IMR-90 (cell line): ENCODE data around the gene C5orf63.

ENCODE experiments used
- CEBPB ChIP-seq: IDR thresholded peaks from 2 replicates; pipeline ENCODE4 v1.6.1; 2012; ENCODE audit warnings: low read depth, low read length, improper control_type of control experiment
- FOS ChIP-seq: fragments of 150-350 bp; IDR thresholded peaks from 2 replicates; pipeline ENCODE4 v1.6.1; 2016; ENCODE audit warnings: low read depth, low read length
- MAZ ChIP-seq: IDR thresholded peaks from 2 replicates; pipeline ENCODE4 v1.6.1; 2012; ENCODE audit warnings: low read depth, mild to moderate bottlenecking, low read length, improper control_type of control experiment, moderate library complexity, borderline replicate concordance
- NFE2L2 ChIP-seq: fragments of 150-350 bp; IDR thresholded peaks from 2 replicates; pipeline ENCODE4 v1.6.1; 2016; ENCODE audit warnings: low read depth, mild to moderate bottlenecking, low read length
- POLR2A ChIP-seq: IDR thresholded peaks from 2 replicates; pipeline ENCODE4 v1.6.1; 2012; ENCODE audit warnings: mild to moderate bottlenecking, low read depth, low read length
- RAD21 ChIP-seq: IDR thresholded peaks from 2 replicates; pipeline ENCODE4 v1.6.1; 2012; ENCODE audit warnings: low read length, improper control_type of control experiment
- RFX5 ChIP-seq: IDR thresholded peaks from 2 replicates; pipeline ENCODE4 v1.8.0; 2012; ENCODE audit warnings: low read depth, mild to moderate bottlenecking, low read length, moderate library complexity
- TF ChIP-seq, protein P1 (sequence below): conservative IDR thresholded peaks from 2 replicates; pipeline ENCODE4 v1.5.1; 2012; ENCODE audit warnings: mild to moderate bottlenecking, low read depth, low read length, improper control_type of control experiment

DNA sequence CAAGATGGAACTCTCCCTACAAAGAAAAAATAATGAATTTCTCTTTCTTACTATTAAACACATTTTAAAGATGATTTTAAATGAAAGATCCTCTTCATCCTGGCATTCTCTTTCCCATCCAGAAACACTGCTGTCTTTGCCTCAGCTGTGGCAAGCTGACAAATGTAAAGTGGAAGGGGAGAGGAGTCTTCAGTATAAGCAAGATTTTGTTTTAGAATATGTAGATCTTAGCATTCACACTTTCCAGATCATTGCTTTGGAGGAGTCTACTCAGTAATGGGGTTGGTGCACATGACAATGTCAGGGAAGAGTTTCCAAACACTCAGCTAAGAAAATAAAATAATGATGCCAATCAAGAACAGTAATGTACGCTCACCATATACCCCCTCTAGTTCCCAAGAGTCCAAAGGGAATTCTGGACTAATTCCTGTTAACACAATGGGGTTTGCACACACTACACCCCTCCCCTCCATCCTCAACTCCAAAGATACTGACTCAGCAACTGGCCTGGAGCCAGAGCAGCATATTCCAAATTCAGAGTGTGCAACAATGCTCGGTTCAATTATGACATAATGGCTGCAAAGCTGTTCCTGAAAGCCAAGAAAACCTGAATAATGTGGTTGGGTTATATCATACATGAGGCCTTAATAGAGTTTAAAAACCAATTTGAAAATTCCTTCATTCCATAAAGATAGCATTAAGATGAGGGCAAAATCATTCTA, 4.6 kb downstream of the C5orf63 start:
- TF ChIP-seq, protein P1, sequence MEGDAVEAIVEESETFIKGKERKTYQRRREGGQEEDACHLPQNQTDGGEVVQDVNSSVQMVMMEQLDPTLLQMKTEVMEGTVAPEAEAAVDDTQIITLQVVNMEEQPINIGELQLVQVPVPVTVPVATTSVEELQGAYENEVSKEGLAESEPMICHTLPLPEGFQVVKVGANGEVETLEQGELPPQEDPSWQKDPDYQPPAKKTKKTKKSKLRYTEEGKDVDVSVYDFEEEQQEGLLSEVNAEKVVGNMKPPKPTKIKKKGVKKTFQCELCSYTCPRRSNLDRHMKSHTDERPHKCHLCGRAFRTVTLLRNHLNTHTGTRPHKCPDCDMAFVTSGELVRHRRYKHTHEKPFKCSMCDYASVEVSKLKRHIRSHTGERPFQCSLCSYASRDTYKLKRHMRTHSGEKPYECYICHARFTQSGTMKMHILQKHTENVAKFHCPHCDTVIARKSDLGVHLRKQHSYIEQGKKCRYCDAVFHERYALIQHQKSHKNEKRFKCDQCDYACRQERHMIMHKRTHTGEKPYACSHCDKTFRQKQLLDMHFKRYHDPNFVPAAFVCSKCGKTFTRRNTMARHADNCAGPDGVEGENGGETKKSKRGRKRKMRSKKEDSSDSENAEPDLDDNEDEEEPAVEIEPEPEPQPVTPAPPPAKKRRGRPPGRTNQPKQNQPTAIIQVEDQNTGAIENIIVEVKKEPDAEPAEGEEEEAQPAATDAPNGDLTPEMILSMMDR, result no peak
- TF ChIP-seq POLR2A, result no peak
- TF ChIP-seq FOS, result no peak
- no peak for TF ChIP-seq NFE2L2
- TF ChIP-seq RFX5, result no peak
- TF ChIP-seq RAD21, result no peak
- TF ChIP-seq CEBPB, result no peak
- TF ChIP-seq MAZ, result no peak
